Adrenal gland (tissue), 5 donors: ENCODE data around the gene MAK.

ENCODE experiments used
- POLR2A ChIP-seq, 2 donors: fragments of 450-650 bp; IDR thresholded peaks; one replicate each; pipeline ENCODE4 v1.6.1; 2017; ENCODE audit warnings: antibody characterized with exemption in 2 of 2, mild to moderate bottlenecking in 2 of 2, moderate library complexity in 1 of 2
- TF ChIP-seq, protein P1 (sequence below), 6 experiments: fragments of 450-650 bp in 4 of 6; fragments of 200-600 bp in 2 of 6; sonication (generic) in 1 of 6; IDR thresholded peaks; 1 replicate in 5 of 6; 2 replicates in 1 of 6; pipeline versions ENCODE4 v1.5.1 to v1.8.0; 2016 to 2021; ENCODE audit warnings: antibody characterized with exemption in 6 of 6, mild to moderate bottlenecking in 2 of 6, moderate library complexity in 1 of 6
- donor health status: DM: no; HTN: no; CAD: no.

DNA sequence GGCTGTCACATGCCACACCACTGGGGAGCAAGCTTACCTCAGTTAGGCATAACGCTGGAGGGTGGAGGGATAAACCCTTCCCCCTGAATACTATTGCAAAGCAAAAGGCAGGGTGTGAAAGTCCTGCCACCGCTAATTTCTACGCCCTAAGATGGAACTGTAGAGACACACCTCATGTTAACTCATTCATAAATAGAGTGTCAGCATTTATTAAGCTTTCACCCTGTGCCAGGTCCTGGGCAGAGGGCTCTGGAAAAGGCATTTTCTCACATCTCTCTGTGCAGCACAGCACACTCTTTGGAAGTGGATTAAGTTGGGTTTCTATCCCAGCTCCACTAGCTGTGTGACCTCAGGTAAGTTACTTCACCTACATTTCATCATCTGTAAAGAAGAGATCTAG is 68.9 kb downstream of the MAK start:
- TF ChIP-seq, protein P1, sequence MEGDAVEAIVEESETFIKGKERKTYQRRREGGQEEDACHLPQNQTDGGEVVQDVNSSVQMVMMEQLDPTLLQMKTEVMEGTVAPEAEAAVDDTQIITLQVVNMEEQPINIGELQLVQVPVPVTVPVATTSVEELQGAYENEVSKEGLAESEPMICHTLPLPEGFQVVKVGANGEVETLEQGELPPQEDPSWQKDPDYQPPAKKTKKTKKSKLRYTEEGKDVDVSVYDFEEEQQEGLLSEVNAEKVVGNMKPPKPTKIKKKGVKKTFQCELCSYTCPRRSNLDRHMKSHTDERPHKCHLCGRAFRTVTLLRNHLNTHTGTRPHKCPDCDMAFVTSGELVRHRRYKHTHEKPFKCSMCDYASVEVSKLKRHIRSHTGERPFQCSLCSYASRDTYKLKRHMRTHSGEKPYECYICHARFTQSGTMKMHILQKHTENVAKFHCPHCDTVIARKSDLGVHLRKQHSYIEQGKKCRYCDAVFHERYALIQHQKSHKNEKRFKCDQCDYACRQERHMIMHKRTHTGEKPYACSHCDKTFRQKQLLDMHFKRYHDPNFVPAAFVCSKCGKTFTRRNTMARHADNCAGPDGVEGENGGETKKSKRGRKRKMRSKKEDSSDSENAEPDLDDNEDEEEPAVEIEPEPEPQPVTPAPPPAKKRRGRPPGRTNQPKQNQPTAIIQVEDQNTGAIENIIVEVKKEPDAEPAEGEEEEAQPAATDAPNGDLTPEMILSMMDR (IDR thresholded peaks at IDR 0.05): no peak
- TF ChIP-seq POLR2A (IDR thresholded peaks at IDR 0.05): no peak
